ENCODE data around the gene GPR4.

Gene GPR4

GRCh38 chr19:45564131-45564780, 37.8 kb downstream of the GPR4 start:
- no peak for DNase-seq (ENCODE audit: low read depth)
- no peak overlapping the region for H3K4me3 ChIP-seq (ENCODE audit: low read depth, low read length)

- DNase-seq (ENCODE audit: low read depth): no peak
- H3K4me3 ChIP-seq (ENCODE audit: low read depth, low read length): no peak overlapping the region
These were observed 41.3 kb downstream of the GPR4 start for GRCh38 chr19:45560686-45561085.

GRCh38 chr19:45560038-45560437, 42.0 kb downstream of the GPR4 start:
- no peak for DNase-seq (ENCODE audit: low read depth)
- no peak overlapping the region for H3K4me3 ChIP-seq (ENCODE audit: low read depth, low read length)

- no peak for DNase-seq (ENCODE audit: low read depth)
- no peak overlapping the region for H3K4me3 ChIP-seq (ENCODE audit: low read depth, low read length)
These were observed 43.6 kb downstream of the GPR4 start for GRCh38 chr19:45558399-45558878.

GRCh38 chr19:45556835-45557234, 45.2 kb downstream of the GPR4 start:
- DNase-seq (ENCODE audit: low read depth): no peak
- H3K4me3 ChIP-seq (ENCODE audit: low read depth, low read length): no peak overlapping the region

- no peak overlapping the region for H3K4me3 ChIP-seq (ENCODE audit: low read depth, low read length)
- no peak for DNase-seq (ENCODE audit: low read depth)
These were observed 47.5 kb downstream of the GPR4 start for GRCh38 chr19:45554481-45554880.

GRCh38 chr19:45553464-45553863, 48.5 kb downstream of the GPR4 start:
- no peak for DNase-seq (ENCODE audit: low read depth)
- H3K4me3 ChIP-seq (ENCODE audit: low read depth, low read length): no peak overlapping the region

GRCh38 chr19:45547965-45548609, 53.9 kb downstream of the GPR4 start:
- no peak overlapping the region for H3K4me3 ChIP-seq (ENCODE audit: low read depth, low read length)
- DNase-seq (ENCODE audit: low read depth): no peak

GRCh38 chr19:45547211-45547770, 54.7 kb downstream of the GPR4 start:
- H3K4me3 ChIP-seq (ENCODE audit: low read depth, low read length): no peak overlapping the region
- DNase-seq (ENCODE audit: low read depth): no peak

GRCh38 chr19:45542234-45542668, 59.8 kb downstream of the GPR4 start:
- no peak for DNase-seq (ENCODE audit: low read depth)
- H3K4me3 ChIP-seq (ENCODE audit: low read depth, low read length): no peak overlapping the region

Measured in skeletal muscle cell (primary cell).